Measurements from ENCODE around the gene PAGR1. TPM values are rescaled to one million over a fixed set of nuclear protein-coding genes. Genes with fewer than 3 reads are reported as not detected.

Gene PAGR1
- total and polyA plus RNA-seq, 2 of the 13 experiments (the other 11 are each of a cell fraction or from before 2014, with no cell fraction given) = 9.8 to 66.4 TPM

DNA sequence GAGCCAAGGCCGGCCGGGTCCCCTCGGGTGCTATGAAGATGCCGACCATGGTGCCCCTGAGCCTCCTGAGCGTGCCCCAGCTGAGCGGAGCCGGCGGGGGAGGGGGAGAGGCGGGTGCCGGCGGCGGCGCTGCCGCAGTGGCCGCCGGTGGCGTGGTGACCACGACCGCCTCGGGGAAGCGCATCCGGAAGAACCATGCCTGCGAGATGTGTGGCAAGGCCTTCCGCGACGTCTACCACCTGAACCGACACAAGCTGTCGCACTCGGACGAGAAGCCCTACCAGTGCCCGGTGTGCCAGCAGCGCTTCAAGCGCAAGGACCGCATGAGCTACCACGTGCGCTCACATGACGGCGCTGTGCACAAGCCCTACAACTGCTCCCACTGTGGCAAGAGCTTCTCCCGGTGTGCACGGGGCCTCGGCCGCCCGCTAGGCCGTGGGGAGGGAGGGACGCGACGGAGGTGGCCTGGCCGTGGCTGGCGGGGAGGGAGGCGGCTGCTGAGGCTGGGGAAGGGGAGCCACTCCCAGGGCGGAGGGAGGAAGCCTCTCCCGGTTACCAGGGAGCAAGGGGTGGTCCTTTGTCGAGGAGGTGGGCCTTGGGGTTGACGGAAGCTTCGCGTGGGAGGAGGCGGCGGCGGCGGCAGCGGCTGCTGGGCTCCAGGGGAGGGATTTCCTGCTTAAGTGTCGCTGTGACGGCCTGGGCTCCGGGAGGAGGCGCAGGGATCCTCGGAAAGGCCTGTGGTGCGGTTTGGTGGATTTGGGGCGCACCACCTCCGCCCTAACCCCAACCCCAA, 8.3 kb upstream of the PAGR1 start (continued):
- 0 out of 2 replicates have a peak, but pooled peaks have one; percentile 62 for TF ChIP-seq PREB (CRISPR knock-in tag; IDR thresholded peaks at IDR 0.05)
- TF ChIP-seq, protein P1, sequence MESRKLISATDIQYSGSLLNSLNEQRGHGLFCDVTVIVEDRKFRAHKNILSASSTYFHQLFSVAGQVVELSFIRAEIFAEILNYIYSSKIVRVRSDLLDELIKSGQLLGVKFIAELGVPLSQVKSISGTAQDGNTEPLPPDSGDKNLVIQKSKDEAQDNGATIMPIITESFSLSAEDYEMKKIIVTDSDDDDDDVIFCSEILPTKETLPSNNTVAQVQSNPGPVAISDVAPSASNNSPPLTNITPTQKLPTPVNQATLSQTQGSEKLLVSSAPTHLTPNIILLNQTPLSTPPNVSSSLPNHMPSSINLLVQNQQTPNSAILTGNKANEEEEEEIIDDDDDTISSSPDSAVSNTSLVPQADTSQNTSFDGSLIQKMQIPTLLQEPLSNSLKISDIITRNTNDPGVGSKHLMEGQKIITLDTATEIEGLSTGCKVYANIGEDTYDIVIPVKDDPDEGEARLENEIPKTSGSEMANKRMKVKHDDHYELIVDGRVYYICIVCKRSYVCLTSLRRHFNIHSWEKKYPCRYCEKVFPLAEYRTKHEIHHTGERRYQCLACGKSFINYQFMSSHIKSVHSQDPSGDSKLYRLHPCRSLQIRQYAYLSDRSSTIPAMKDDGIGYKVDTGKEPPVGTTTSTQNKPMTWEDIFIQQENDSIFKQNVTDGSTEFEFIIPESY (CRISPR knock-in tag; IDR thresholded peaks at IDR 0.05) = peak; percentile 82
- no peak; the same call in 1 of the 2 replicates for TF ChIP-seq ZNF850 (CRISPR knock-in tag; conservative IDR thresholded peaks at IDR 0.05)
- TF ChIP-seq ZNF605 (CRISPR knock-in tag; IDR thresholded peaks at IDR 0.05) = peak; percentile 99
- peak; percentile 99 for TF ChIP-seq ZNF678 (CRISPR knock-in tag; IDR thresholded peaks at IDR 0.05)
- TF ChIP-seq XRCC5 (optimal IDR thresholded peaks at IDR 0.05; ENCODE audit: low read length) = peak; percentile 67
- peak; percentile 99 for TF ChIP-seq SATB2 (CRISPR knock-in tag; IDR thresholded peaks at IDR 0.05)
- no peak for TF ChIP-seq SMARCE1 (IDR thresholded peaks at IDR 0.05; ENCODE audit: borderline replicate concordance)
- peak; percentile 99 for TF ChIP-seq ZNF274 (CRISPR knock-in tag; IDR thresholded peaks at IDR 0.05)
- TF ChIP-seq TAF15 (IDR thresholded peaks at IDR 0.05; ENCODE audit: low read depth, low read length, poor library complexity, severe bottlenecking) = peak; percentile 83
- TF ChIP-seq SALL2 (CRISPR knock-in tag; IDR thresholded peaks at IDR 0.05) = peak; percentile 98
- peak; percentile 99 for TF ChIP-seq ARID2 (CRISPR knock-in tag; IDR thresholded peaks at IDR 0.05; ENCODE audit: borderline replicate concordance)
- TF ChIP-seq KLF13 (CRISPR knock-in tag; IDR thresholded peaks at IDR 0.05) = peak; percentile 88
- TF ChIP-seq CAMTA2 (CRISPR knock-in tag; IDR thresholded peaks at IDR 0.05; ENCODE audit: borderline replicate concordance) = peak; percentile 99
- TF ChIP-seq, protein P2, sequence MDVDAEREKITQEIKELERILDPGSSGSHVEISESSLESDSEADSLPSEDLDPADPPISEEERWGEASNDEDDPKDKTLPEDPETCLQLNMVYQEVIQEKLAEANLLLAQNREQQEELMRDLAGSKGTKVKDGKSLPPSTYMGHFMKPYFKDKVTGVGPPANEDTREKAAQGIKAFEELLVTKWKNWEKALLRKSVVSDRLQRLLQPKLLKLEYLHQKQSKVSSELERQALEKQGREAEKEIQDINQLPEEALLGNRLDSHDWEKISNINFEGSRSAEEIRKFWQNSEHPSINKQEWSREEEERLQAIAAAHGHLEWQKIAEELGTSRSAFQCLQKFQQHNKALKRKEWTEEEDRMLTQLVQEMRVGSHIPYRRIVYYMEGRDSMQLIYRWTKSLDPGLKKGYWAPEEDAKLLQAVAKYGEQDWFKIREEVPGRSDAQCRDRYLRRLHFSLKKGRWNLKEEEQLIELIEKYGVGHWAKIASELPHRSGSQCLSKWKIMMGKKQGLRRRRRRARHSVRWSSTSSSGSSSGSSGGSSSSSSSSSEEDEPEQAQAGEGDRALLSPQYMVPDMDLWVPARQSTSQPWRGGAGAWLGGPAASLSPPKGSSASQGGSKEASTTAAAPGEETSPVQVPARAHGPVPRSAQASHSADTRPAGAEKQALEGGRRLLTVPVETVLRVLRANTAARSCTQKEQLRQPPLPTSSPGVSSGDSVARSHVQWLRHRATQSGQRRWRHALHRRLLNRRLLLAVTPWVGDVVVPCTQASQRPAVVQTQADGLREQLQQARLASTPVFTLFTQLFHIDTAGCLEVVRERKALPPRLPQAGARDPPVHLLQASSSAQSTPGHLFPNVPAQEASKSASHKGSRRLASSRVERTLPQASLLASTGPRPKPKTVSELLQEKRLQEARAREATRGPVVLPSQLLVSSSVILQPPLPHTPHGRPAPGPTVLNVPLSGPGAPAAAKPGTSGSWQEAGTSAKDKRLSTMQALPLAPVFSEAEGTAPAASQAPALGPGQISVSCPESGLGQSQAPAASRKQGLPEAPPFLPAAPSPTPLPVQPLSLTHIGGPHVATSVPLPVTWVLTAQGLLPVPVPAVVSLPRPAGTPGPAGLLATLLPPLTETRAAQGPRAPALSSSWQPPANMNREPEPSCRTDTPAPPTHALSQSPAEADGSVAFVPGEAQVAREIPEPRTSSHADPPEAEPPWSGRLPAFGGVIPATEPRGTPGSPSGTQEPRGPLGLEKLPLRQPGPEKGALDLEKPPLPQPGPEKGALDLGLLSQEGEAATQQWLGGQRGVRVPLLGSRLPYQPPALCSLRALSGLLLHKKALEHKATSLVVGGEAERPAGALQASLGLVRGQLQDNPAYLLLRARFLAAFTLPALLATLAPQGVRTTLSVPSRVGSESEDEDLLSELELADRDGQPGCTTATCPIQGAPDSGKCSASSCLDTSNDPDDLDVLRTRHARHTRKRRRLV (CRISPR knock-in tag; IDR thresholded peaks at IDR 0.05) = peak; percentile 96
- no peak for TF ChIP-seq RARG (CRISPR knock-in tag; IDR thresholded peaks at IDR 0.05; ENCODE audit: low read depth)
- TF ChIP-seq, protein P3, sequence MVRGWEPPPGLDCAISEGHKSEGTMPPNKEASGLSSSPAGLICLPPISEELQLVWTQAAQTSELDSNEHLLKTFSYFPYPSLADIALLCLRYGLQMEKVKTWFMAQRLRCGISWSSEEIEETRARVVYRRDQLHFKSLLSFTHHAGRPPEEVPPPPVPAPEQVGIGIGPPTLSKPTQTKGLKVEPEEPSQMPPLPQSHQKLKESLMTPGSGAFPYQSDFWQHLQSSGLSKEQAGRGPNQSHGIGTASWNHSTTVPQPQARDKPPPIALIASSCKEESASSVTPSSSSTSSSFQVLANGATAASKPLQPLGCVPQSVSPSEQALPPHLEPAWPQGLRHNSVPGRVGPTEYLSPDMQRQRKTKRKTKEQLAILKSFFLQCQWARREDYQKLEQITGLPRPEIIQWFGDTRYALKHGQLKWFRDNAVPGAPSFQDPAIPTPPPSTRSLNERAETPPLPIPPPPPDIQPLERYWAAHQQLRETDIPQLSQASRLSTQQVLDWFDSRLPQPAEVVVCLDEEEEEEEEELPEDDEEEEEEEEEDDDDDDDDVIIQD (CRISPR knock-in tag; IDR thresholded peaks at IDR 0.05; ENCODE audit: low read depth) = no peak
- TF ChIP-seq GFI1 (CRISPR knock-in tag; IDR thresholded peaks at IDR 0.05; ENCODE audit: borderline replicate concordance) = peak; percentile 86; the same call in 1 of the 2 replicates
- peak; percentile 96 for TF ChIP-seq ZNF160 (CRISPR knock-in tag; IDR thresholded peaks at IDR 0.05)
- TF ChIP-seq ARNT2 (CRISPR knock-in tag; IDR thresholded peaks at IDR 0.05; ENCODE audit: low read depth) = peak; percentile 99

All from HepG2 (cell line).